Stimulated activated naive B cell treated with anti-CD40 and anti-IgM and Interleukin-4, amounts not matched to agents 10 μg/mL and 1 μg/mL and 100 μg/mL, for 72 hours (primary cell): ENCODE results near the gene HLA-DMA.

Source experiments
- ATAC-seq, 2 donors: fragments of 150-1000 bp; cut with Tn5 transposase; replicated peaks; 2 replicates each; pipeline ENCODE4 v1.10.0; 2021; ENCODE audit warnings: moderate library complexity in 1 of 2
- DNase-seq: peaks from one replicate; pipeline ENCODE4 v3.0.0; 2021
- H3K27ac Mint-ChIP-seq: one replicate; pipeline ENCODE4 v1.8.0; 2022; ENCODE audit warnings: mild to moderate bottlenecking, mixed read lengths
- H3K27me3 Mint-ChIP-seq, 2 donors: one replicate each; pipeline ENCODE4 v1.8.0; 2022; ENCODE audit warnings: mixed read lengths in 2 of 2
- H3K36me3 Mint-ChIP-seq, 2 donors: one replicate each; pipeline ENCODE4 v1.8.0; 2022; ENCODE audit warnings: mixed read lengths in 2 of 2, mild to moderate bottlenecking in 1 of 2
- H3K4me1 Mint-ChIP-seq, 2 donors: one replicate each; pipeline ENCODE4 v1.8.0; 2022; ENCODE audit warnings: mixed read lengths in 2 of 2, mild to moderate bottlenecking in 1 of 2
- H3K4me3 Mint-ChIP-seq, 2 donors: one replicate each; pipeline ENCODE4 v1.8.0; 2022; ENCODE audit warnings: mild to moderate bottlenecking in 2 of 2, mixed read lengths in 2 of 2, moderate library complexity in 1 of 2
- H3K9me3 Mint-ChIP-seq, 2 donors: one replicate each; pipeline ENCODE4 v1.8.0; 2022; ENCODE audit warnings: mixed read lengths in 2 of 2, mild to moderate bottlenecking in 1 of 2

The HLA-DMA gene

DNA sequence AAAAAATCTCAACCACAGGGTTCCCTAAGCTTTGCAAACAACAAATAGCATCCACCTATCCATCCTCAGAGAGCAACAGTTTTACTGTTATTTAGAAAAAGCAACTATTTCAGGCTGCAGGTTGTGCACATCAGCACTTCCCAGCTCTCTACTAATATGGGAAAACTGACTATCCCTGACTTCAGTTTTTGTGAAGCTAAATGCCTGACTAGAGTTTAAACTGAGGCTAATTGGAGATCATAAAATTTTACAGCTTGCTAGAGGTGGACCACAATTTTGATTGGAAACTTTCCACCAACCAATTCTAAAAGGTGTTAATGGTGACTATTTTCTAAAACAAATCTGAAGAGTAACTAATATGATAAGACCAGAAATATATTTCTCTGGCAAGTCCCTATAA, 48.9 kb downstream of the HLA-DMA start:
- Mint-ChIP-seq H3K4me1 (peaks cover 9 to 26% of the 10 kb centered on the region in 2 donors), H3K27ac (no peak overlapping the region)

More for the DNA sequence above, 48.9 kb downstream of the HLA-DMA start:
- Mint-ChIP-seq H3K4me3 (no peak overlapping the region), H3K27me3 (no peaks in the 10 kb centered on the region), H3K9me3 (no peaks in the 10 kb centered on the region), H3K36me3 (peaks cover 9 to 18% of the 10 kb centered on the region in 2 donors)
- ATAC-seq = no peak
- no peak for DNase-seq
